DND-41 (cell line): ENCODE results near the gene TSPAN1.

Experiments used
- ATAC-seq: fragments of 200-7000 bp; cut with Tn5 transposase; 3 replicates; pipeline ENCODE4 v1.9.1; 2021; ENCODE audit warnings: low read depth; ENCODE audit not compliant: insufficient read depth
- DNase-seq: peaks from one replicate; pipeline ENCODE4 v3.0.0-alpha.2; 2020
- H2AFZ ChIP-seq: 2 replicates; pipeline ENCODE4 v1.6.0; 2012; ENCODE audit warnings: low read depth, low read length
- H3K27ac ChIP-seq: 2 replicates; pipeline ENCODE4 v1.5.1; 2012; ENCODE audit warnings: low read length, inconsistent platforms
- H3K27me3 ChIP-seq: fragments of 200-600 bp; sonication (generic); 2 replicates; pipeline ENCODE4 v1.6.0; 2012; ENCODE audit warnings: low read length, mild to moderate bottlenecking, inconsistent platforms; ENCODE audit not compliant: insufficient read depth, poor library complexity
- H3K36me3 ChIP-seq: 2 replicates; pipeline ENCODE4 v1.5.1; 2012; ENCODE audit warnings: low read length, inconsistent platforms; ENCODE audit not compliant: insufficient read depth
- H3K4me1 ChIP-seq: 2 replicates; pipeline ENCODE4 v1.5.1; 2012; ENCODE audit warnings: mild to moderate bottlenecking, low read length; ENCODE audit not compliant: insufficient read depth
- H3K4me2 ChIP-seq: 2 replicates; pipeline ENCODE4 v1.6.0; 2012; ENCODE audit warnings: mild to moderate bottlenecking, moderate library complexity, low read length, inconsistent platforms; ENCODE audit not compliant: insufficient read depth
- H3K4me3 ChIP-seq, 2 experiments: fragments of 200-600 bp in 1 of 2; shearing (Covaris generic) in 1 of 2; 2 replicates each; pipeline ENCODE4 v1.5.1; 2012 to 2016; ENCODE audit warnings: inconsistent platforms in 2 of 2, low read length in 2 of 2, mild to moderate bottlenecking in 2 of 2, low read depth in 1 of 2, moderate library complexity in 1 of 2
- H3K79me2 ChIP-seq: 2 replicates; pipeline ENCODE4 v1.6.0; 2012; ENCODE audit warnings: low read length, inconsistent platforms; ENCODE audit not compliant: insufficient read depth
- H3K9ac ChIP-seq: 2 replicates; pipeline ENCODE4 v1.6.0; 2012; ENCODE audit warnings: low read depth, mild to moderate bottlenecking, inconsistent platforms, low read length, moderate library complexity
- H3K9me3 ChIP-seq: 2 replicates; pipeline ENCODE4 v1.5.1; 2012; ENCODE audit warnings: low read length, moderate library complexity, mild to moderate bottlenecking, inconsistent platforms; ENCODE audit not compliant: insufficient read depth, severe bottlenecking
- H4K20me1 ChIP-seq: 2 replicates; pipeline ENCODE4 v1.6.0; 2012; ENCODE audit warnings: low read length; ENCODE audit not compliant: insufficient read depth
- EZH2 ChIP-seq: IDR thresholded peaks from 3 replicates; pipeline ENCODE4 v1.6.1; 2012; ENCODE audit warnings: borderline replicate concordance, low read depth, mild to moderate bottlenecking, moderate library complexity, low read length, inconsistent platforms; ENCODE audit not compliant: severe bottlenecking
- TF ChIP-seq, protein P1 (sequence below): IDR thresholded peaks from 2 replicates; pipeline ENCODE4 v1.5.1; 2012; ENCODE audit warnings: borderline replicate concordance, low read length, moderate library complexity, mild to moderate bottlenecking; ENCODE audit not compliant: poor library complexity, severe bottlenecking; ENCODE audit errors: extremely low read depth

The TSPAN1 gene

DNA sequence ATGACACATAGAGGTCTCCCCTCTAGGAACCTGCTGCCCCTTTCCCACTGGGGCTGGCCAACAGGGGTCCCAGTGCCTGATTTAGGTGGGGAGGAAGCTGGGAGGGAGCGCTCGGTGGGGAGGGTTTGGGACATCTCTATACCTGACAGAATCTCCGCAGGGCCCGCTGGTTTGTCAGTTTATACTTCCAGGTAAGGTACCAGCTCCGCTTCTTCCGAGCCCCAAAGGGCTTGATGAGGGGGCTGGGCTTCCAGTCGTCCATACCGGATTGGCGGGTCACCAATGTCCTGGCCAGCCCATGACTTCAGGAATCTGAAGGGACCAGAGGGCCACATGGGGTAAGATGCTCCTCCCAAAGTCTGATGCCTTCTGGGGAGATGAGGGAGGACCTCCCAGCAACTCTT, 22.7 kb downstream of the TSPAN1 start:
- peak overlapping the region; percentile 86 for H2AFZ ChIP-seq
- H3K4me2 ChIP-seq, result peak overlapping the region; percentile 100
- ATAC-seq, result peak; percentile 25; the same call in 2 of the 3 replicates
- H3K4me1 ChIP-seq, result peaks cover 32% of the 10 kb centered on the region
- H3K9me3 ChIP-seq, result no peaks in the 10 kb centered on the region
- DNase-seq, result no peak
- peaks cover 45% of the 10 kb centered on the region for H3K36me3 ChIP-seq
- H3K79me2 ChIP-seq, result peaks cover 17% of the 10 kb centered on the region
- no peaks in the 10 kb centered on the region for H4K20me1 ChIP-seq
- peak overlapping the region; percentile 79 for H3K27ac ChIP-seq
- no peak for TF ChIP-seq EZH2
- TF ChIP-seq, protein P1, sequence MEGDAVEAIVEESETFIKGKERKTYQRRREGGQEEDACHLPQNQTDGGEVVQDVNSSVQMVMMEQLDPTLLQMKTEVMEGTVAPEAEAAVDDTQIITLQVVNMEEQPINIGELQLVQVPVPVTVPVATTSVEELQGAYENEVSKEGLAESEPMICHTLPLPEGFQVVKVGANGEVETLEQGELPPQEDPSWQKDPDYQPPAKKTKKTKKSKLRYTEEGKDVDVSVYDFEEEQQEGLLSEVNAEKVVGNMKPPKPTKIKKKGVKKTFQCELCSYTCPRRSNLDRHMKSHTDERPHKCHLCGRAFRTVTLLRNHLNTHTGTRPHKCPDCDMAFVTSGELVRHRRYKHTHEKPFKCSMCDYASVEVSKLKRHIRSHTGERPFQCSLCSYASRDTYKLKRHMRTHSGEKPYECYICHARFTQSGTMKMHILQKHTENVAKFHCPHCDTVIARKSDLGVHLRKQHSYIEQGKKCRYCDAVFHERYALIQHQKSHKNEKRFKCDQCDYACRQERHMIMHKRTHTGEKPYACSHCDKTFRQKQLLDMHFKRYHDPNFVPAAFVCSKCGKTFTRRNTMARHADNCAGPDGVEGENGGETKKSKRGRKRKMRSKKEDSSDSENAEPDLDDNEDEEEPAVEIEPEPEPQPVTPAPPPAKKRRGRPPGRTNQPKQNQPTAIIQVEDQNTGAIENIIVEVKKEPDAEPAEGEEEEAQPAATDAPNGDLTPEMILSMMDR, result no peak
- H3K9ac ChIP-seq, result peak overlapping the region; percentile 72
- H3K27me3 ChIP-seq, result no peaks in the 10 kb centered on the region
- peak overlapping the region; percentile 38 to 100; a peak in 3 of 4 replicates for H3K4me3 ChIP-seq

DNA sequence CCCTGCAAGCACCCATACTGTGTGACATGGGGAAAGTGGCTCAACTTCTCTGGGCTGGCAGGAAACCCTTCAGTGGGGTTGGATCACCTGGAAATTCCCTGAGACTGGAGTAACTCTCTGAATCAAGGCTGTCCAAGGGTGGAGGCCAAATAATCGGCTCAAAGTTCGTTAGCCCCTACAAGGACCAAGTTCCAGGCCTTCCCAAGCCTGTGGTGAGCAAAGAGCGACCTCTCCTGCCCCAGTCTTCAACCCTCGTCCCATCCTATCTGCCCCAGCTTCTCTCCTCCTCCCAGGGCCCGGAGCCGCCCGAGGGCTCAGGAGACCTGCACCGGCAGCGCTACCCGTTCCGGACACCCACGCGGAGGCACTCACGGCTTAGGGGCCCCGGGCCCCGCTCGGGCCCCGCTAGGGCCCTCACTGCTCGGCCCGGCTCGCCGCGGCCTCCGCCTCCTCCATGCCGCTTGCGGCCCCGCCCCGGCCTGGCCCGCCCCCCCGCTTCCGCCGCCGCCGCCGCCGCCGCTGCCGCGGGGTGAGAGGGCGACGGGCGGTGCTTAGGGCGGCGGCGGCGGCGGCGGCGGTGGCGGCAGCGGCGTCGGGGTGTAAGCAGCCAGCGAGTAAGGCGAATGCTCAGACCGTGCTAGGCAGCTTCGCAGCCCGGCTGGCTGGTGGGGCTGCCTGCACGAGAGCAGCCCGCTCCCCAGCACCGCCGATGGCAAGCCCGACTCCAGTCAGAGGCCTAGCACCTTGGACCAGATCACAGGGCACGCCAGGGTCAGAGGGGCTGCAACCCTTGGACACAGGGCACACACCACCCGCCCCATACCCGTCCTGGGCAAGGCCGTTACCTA, 23.3 kb downstream of the TSPAN1 start, which contains the start of gene POMGNT1:
TSS of gene POMGNT1 (minus strand) at position 471 of the 848 bp plus-strand sequence. CDS start 613 bp downstream, outside the sequence.
- ATAC-seq, result peak; percentile 85

DNA sequence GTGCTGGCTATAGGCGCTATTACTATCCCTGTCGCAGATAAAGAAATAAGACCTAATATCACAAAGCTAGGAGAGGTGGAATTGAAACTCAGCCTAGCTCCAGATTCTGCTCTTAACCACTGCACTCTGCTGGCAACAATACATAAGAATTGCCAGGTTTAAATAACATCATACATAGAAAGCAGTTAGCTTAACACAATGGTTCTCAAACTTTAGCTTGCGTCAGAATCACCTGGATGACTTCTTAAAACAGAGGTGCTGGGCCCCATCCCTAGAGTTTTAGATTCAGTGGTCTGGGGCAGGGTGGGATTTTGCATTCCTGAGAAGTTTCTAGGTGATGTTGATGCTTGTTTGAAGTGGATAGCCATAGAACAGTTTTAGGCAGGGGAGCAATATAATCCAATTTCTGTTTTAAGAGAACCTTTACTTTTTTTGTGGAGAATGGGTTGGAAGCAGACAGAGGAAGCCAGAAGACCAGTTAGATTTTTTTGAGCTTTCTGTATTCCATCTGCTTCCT, 24.4 kb downstream of the TSPAN1 start:
- H3K4me3 ChIP-seq, result peak overlapping the region in 1 of 2 experiments; percentile 100; a peak in 2 of 4 replicates

More for the DNA sequence above, 23.3 kb downstream of the TSPAN1 start, which contains the start of gene POMGNT1:
- Histone ChIP-seq H4K20me1 (no peaks in the 10 kb centered on the region), H3K27ac (peak within 1 kb of the TSS; percentile 95), H2AFZ (peak within 1 kb of the TSS; percentile 100), H3K27me3 (no peaks in the 10 kb centered on the region), H3K9me3 (no peaks in the 10 kb centered on the region), H3K36me3 (peaks cover 39% of the 10 kb centered on the region), H3K9ac (peak within 1 kb of the TSS; percentile 72), H3K4me3 (peak within 1 kb of the TSS; percentile 87 to 100; a peak in 3 of 4 replicates), H3K79me2 (peaks cover 17% of the 10 kb centered on the region), H3K4me1 (peaks cover 37% of the 10 kb centered on the region), H3K4me2 (peak within 1 kb of the TSS; percentile 100)
- TF ChIP-seq EZH2, result no peak
- TF ChIP-seq, protein P1, result peak; percentile 42
- peak; percentile 79 for DNase-seq

More for the DNA sequence above, 24.4 kb downstream of the TSPAN1 start:
- TF ChIP-seq EZH2, result no peak
- TF ChIP-seq, protein P1, result no peak
- peaks cover 42% of the 10 kb centered on the region for H3K4me1 ChIP-seq
- no peaks in the 10 kb centered on the region for H4K20me1 ChIP-seq
- H3K27me3 ChIP-seq, result no peaks in the 10 kb centered on the region
- DNase-seq (no peak), ATAC-seq (no peak)
- peaks cover 17% of the 10 kb centered on the region for H3K79me2 ChIP-seq
- H3K36me3 ChIP-seq, result peaks cover 28% of the 10 kb centered on the region
- H2AFZ ChIP-seq, result peak overlapping the region; percentile 19; the same call in 1 of the 2 replicates
- H3K27ac ChIP-seq, result no peak overlapping the region; the same call in 1 of the 2 replicates
- peak overlapping the region; percentile 72 for H3K9ac ChIP-seq
- H3K4me2 ChIP-seq, result peak overlapping the region; percentile 100
- H3K9me3 ChIP-seq, result no peaks in the 10 kb centered on the region
